ENCODE measurements around the gene SOX6. TPM values are rescaled to one million over a fixed set of nuclear protein-coding genes. Genes with fewer than 3 reads are reported as not detected.

The SOX6 gene
- total RNA-seq, 1 experiment from 2014 or later: 5.1 TPM

DNA sequence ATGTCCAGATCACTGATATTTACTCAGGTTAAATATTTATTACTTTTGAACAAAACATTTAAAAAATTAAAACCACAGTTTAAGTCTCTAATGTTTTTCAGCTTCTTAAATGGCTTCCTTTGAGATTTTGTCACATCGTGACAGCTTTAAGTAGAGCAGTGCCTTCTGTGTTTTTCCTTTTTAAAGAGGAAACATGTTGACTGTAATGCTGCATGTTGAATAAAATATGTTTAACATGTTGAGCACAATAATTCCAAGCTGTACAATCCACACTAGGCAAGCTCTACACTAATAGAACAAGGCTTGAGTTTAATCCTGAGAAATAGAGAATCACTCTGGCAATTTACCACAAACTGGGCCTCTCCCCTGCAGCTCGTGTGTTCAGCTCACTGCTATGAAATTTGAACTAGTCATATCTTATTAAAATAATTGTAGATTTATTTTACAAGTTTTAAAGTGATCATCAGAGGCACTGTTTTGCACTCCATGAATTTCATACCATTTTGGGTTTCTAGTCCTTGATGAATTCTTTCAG, 368.3 kb downstream of the SOX6 start:
- no peak overlapping the region for H3K4me2 ChIP-seq
- no peak overlapping the region for H3K4me3 ChIP-seq
- intact Hi-C loops (cut with micrococcal nuclease; ENCODE audit: unreplicated experiment): no loop called here
- DNase-seq: no peak
- no peaks in the 10 kb centered on the region for H3K9me2 ChIP-seq (ENCODE audit: insufficient read depth)
- H3K79me2 ChIP-seq (ENCODE audit: low read depth): no peaks in the 10 kb centered on the region
- no peaks in the 10 kb centered on the region for H3K27me3 ChIP-seq (ENCODE audit: insufficient read depth, low read depth)
- no peak overlapping the region for H3K27ac ChIP-seq
- no peaks in the 10 kb centered on the region for H4K20me1 ChIP-seq (ENCODE audit: insufficient read depth)
- ChIA-PET CTCF (no interaction called here), POLR2A (ENCODE audit: unreplicated experiment) (no interaction called here)
- BruUV-seq (replicated peaks): no TSS peak
- H3K36me3 ChIP-seq (ENCODE audit: low read depth): no peaks in the 10 kb centered on the region
- H3K9me3 ChIP-seq (ENCODE audit: insufficient read depth, low read depth): no peaks in the 10 kb centered on the region
- no peaks in the 10 kb centered on the region for H3F3A ChIP-seq (ENCODE audit: insufficient read depth, low read depth)
- H3K4me1 ChIP-seq (replicated peaks; ENCODE audit: insufficient read depth): no peaks in the 10 kb centered on the region
- TF ChIP-seq, protein P1, sequence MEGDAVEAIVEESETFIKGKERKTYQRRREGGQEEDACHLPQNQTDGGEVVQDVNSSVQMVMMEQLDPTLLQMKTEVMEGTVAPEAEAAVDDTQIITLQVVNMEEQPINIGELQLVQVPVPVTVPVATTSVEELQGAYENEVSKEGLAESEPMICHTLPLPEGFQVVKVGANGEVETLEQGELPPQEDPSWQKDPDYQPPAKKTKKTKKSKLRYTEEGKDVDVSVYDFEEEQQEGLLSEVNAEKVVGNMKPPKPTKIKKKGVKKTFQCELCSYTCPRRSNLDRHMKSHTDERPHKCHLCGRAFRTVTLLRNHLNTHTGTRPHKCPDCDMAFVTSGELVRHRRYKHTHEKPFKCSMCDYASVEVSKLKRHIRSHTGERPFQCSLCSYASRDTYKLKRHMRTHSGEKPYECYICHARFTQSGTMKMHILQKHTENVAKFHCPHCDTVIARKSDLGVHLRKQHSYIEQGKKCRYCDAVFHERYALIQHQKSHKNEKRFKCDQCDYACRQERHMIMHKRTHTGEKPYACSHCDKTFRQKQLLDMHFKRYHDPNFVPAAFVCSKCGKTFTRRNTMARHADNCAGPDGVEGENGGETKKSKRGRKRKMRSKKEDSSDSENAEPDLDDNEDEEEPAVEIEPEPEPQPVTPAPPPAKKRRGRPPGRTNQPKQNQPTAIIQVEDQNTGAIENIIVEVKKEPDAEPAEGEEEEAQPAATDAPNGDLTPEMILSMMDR (conservative IDR thresholded peaks at IDR 0.05): no peak
- TF ChIP-seq EZH2 (IDR thresholded peaks at IDR 0.05; ENCODE audit: low read depth): no peak
- no peak overlapping the region for H2AFZ ChIP-seq

GRCh38 chr11:15987046-15987445, 369.3 kb downstream of the SOX6 start:
- Histone ChIP-seq H3K27ac (no peak overlapping the region), H3K9me2 (ENCODE audit: insufficient read depth) (no peaks in the 10 kb centered on the region), H3F3A (ENCODE audit: insufficient read depth, low read depth) (no peaks in the 10 kb centered on the region), H4K20me1 (ENCODE audit: insufficient read depth) (no peaks in the 10 kb centered on the region), H3K4me3 (no peak overlapping the region), H3K4me1 (replicated peaks; ENCODE audit: insufficient read depth) (no peaks in the 10 kb centered on the region), H3K36me3 (ENCODE audit: low read depth) (no peaks in the 10 kb centered on the region), H3K79me2 (ENCODE audit: low read depth) (no peaks in the 10 kb centered on the region), H3K27me3 (ENCODE audit: insufficient read depth, low read depth) (no peaks in the 10 kb centered on the region), H3K9me3 (ENCODE audit: insufficient read depth, low read depth) (no peaks in the 10 kb centered on the region), H2AFZ (no peak overlapping the region), H3K4me2 (no peak overlapping the region)
- no TSS peak for BruUV-seq (replicated peaks)
- TF ChIP-seq, protein P1 (conservative IDR thresholded peaks at IDR 0.05): no peak
- no peak for TF ChIP-seq EZH2 (IDR thresholded peaks at IDR 0.05; ENCODE audit: low read depth)
- ChIA-PET POLR2A (ENCODE audit: unreplicated experiment) (no interaction called here), CTCF (no interaction called here)
- intact Hi-C loops (cut with micrococcal nuclease; ENCODE audit: unreplicated experiment): no loop called here
- no peak for DNase-seq

GRCh38 chr11:15985860-15986139, 370.5 kb downstream of the SOX6 start:
- H3K4me2 ChIP-seq: no peak overlapping the region
- no peaks in the 10 kb centered on the region for H3K4me1 ChIP-seq (replicated peaks; ENCODE audit: insufficient read depth)
- no peaks in the 10 kb centered on the region for H3F3A ChIP-seq (ENCODE audit: insufficient read depth, low read depth)
- no TSS peak for BruUV-seq (replicated peaks)
- no peak for TF ChIP-seq EZH2 (IDR thresholded peaks at IDR 0.05; ENCODE audit: low read depth)
- TF ChIP-seq, protein P1 (conservative IDR thresholded peaks at IDR 0.05): no peak
- intact Hi-C loops (cut with micrococcal nuclease; ENCODE audit: unreplicated experiment): no loop called here
- DNase-seq: no peak
- H3K9me3 ChIP-seq (ENCODE audit: insufficient read depth, low read depth): no peaks in the 10 kb centered on the region
- no peaks in the 10 kb centered on the region for H3K9me2 ChIP-seq (ENCODE audit: insufficient read depth)
- CTCF ChIA-PET: no interaction called here
- no peaks in the 10 kb centered on the region for H3K27me3 ChIP-seq (ENCODE audit: insufficient read depth, low read depth)
- POLR2A ChIA-PET (ENCODE audit: unreplicated experiment): no interaction called here
- no peaks in the 10 kb centered on the region for H4K20me1 ChIP-seq (ENCODE audit: insufficient read depth)
- no peaks in the 10 kb centered on the region for H3K36me3 ChIP-seq (ENCODE audit: low read depth)
- H2AFZ ChIP-seq: no peak overlapping the region
- H3K4me3 ChIP-seq: no peak overlapping the region
- H3K79me2 ChIP-seq (ENCODE audit: low read depth): no peaks in the 10 kb centered on the region
- no peak overlapping the region for H3K27ac ChIP-seq
